GM19468 (cell line): ENCODE measurements around the gene CADM1.

Experiments
- ATAC-seq: cut with Tn5 transposase; IDR thresholded peaks from one replicate; pipeline ENCODE4 v1.9.1; 2021; ENCODE audit warnings: mild to moderate bottlenecking, moderate library complexity, moderate number of reproducible peaks; ENCODE audit not compliant: unreplicated experiment; ENCODE audit errors: extremely low read depth

Gene CADM1

GRCh38 chr11:115300660-115301428, 203.4 kb downstream of the CADM1 start:
- ATAC-seq, result no peak

GRCh38 chr11:115298300-115299012, 205.8 kb downstream of the CADM1 start:
- no peak for ATAC-seq

- no peak for ATAC-seq
Observed at GRCh38 chr11:115297330-115297729, 206.9 kb downstream of the CADM1 start.

- no peak for ATAC-seq
Observed at GRCh38 chr11:115291325-115291724, 212.9 kb downstream of the CADM1 start.

GRCh38 chr11:115290893-115291292, 213.3 kb downstream of the CADM1 start:
- no peak for ATAC-seq

- no peak for ATAC-seq
Observed at GRCh38 chr11:115290479-115290878, 213.7 kb downstream of the CADM1 start.

GRCh38 chr11:115287266-115287665, 216.9 kb downstream of the CADM1 start:
- ATAC-seq, result no peak

GRCh38 chr11:115286614-115287013, 217.6 kb downstream of the CADM1 start:
- no peak for ATAC-seq

GRCh38 chr11:115284773-115285172, 219.4 kb downstream of the CADM1 start:
- ATAC-seq, result no peak

- ATAC-seq, result no peak
Observed at GRCh38 chr11:115282923-115283322, 221.3 kb downstream of the CADM1 start.

GRCh38 chr11:115280775-115281174, 223.4 kb downstream of the CADM1 start:
- ATAC-seq, result no peak

GRCh38 chr11:115279813-115280761, 224.1 kb downstream of the CADM1 start:
- ATAC-seq, result no peak

- no peak for ATAC-seq
Observed at GRCh38 chr11:115276799-115277198, 227.4 kb downstream of the CADM1 start.

- no peak for ATAC-seq
Observed at GRCh38 chr11:115276191-115276590, 228.0 kb downstream of the CADM1 start.

- no peak for ATAC-seq
Observed at GRCh38 chr11:115275045-115275444, 229.2 kb downstream of the CADM1 start.

- ATAC-seq, result no peak
Observed at GRCh38 chr11:115272925-115273324, 231.3 kb downstream of the CADM1 start.

GRCh38 chr11:115271643-115272042, 232.6 kb downstream of the CADM1 start:
- no peak for ATAC-seq

GRCh38 chr11:115269191-115269950, 234.8 kb downstream of the CADM1 start:
- ATAC-seq, result no peak

- no peak for ATAC-seq
Observed at GRCh38 chr11:115267871-115268270, 236.3 kb downstream of the CADM1 start.

- ATAC-seq, result no peak
Observed at GRCh38 chr11:115267238-115267781, 236.9 kb downstream of the CADM1 start.
